T-helper 2 cell treated with Interferon-gamma antibody and Interleukin-4, amounts not matched to agents 5 μg/mL and 100 μg/mL, for 36 hours (primary cell): ENCODE results near the gene VWA8.
"Not testable (repeated sequence)": the region's sequence is repeated elsewhere in the genome, so short reads cannot be mapped to it uniquely, and the experiment has no call there.

ENCODE experiments used
- DNase-seq: peaks from one replicate; pipeline ENCODE4 v3.0.0; 2021; ENCODE audit warnings: low spot score
- H3K27ac Mint-ChIP-seq: one replicate; pipeline ENCODE4 v1.8.0; 2021; ENCODE audit warnings: mild to moderate bottlenecking, mixed read lengths
- H3K27me3 Mint-ChIP-seq: one replicate; pipeline ENCODE4 v1.8.0; 2021; ENCODE audit warnings: low read depth, mixed read lengths
- H3K36me3 Mint-ChIP-seq: one replicate; pipeline ENCODE4 v1.8.0; 2021; ENCODE audit warnings: low read depth, mixed read lengths
- H3K4me1 Mint-ChIP-seq: one replicate; pipeline ENCODE4 v1.8.0; 2021; ENCODE audit warnings: low read depth, mixed read lengths
- H3K4me3 Mint-ChIP-seq: one replicate; pipeline ENCODE4 v1.8.0; 2022; ENCODE audit warnings: mild to moderate bottlenecking, moderate library complexity, mixed read lengths
- H3K9me3 Mint-ChIP-seq: one replicate; pipeline ENCODE4 v1.8.0; 2021; ENCODE audit warnings: mixed read lengths

VWA8 gene

GRCh38 chr13:41812851-41813250, 148.1 kb downstream of the VWA8 start:
- H3K4me3 Mint-ChIP-seq, result no peak overlapping the region
- H3K27ac Mint-ChIP-seq, result no peak overlapping the region
- H3K36me3 Mint-ChIP-seq, result peaks cover 32% of the 10 kb centered on the region
- DNase-seq, result no peak
- H3K4me1 Mint-ChIP-seq, result peaks cover 7% of the 10 kb centered on the region
- H3K9me3 Mint-ChIP-seq, result no peaks in the 10 kb centered on the region
- no peaks in the 10 kb centered on the region for H3K27me3 Mint-ChIP-seq

- peaks cover 7% of the 10 kb centered on the region for H3K4me1 Mint-ChIP-seq
- no peaks in the 10 kb centered on the region for H3K27me3 Mint-ChIP-seq
- peaks cover 34% of the 10 kb centered on the region for H3K36me3 Mint-ChIP-seq
- DNase-seq, result no peak
- no peaks in the 10 kb centered on the region for H3K9me3 Mint-ChIP-seq
- H3K4me3 Mint-ChIP-seq, result no peak overlapping the region
- no peak overlapping the region for H3K27ac Mint-ChIP-seq
These were observed 148.7 kb downstream of the VWA8 start for GRCh38 chr13:41812237-41812636.

GRCh38 chr13:41811588-41812021, 149.3 kb downstream of the VWA8 start:
- Mint-ChIP-seq H3K9me3 (no peaks in the 10 kb centered on the region), H3K4me3 (no peak overlapping the region), H3K4me1 (peaks cover 7% of the 10 kb centered on the region), H3K27ac (no peak overlapping the region), H3K36me3 (peaks cover 36% of the 10 kb centered on the region), H3K27me3 (no peaks in the 10 kb centered on the region)
- DNase-seq, result no peak

- peaks cover 7% of the 10 kb centered on the region for H3K4me1 Mint-ChIP-seq
- peaks cover 40% of the 10 kb centered on the region for H3K36me3 Mint-ChIP-seq
- no peak overlapping the region for H3K27ac Mint-ChIP-seq
- DNase-seq, result no peak
- H3K9me3 Mint-ChIP-seq, result peaks cover 3% of the 10 kb centered on the region
- H3K27me3 Mint-ChIP-seq, result no peaks in the 10 kb centered on the region
- H3K4me3 Mint-ChIP-seq, result no peak overlapping the region
These were observed 150.9 kb downstream of the VWA8 start for GRCh38 chr13:41809962-41810361.

- H3K4me3 Mint-ChIP-seq, DNase-seq, H3K27ac Mint-ChIP-seq, H3K27me3 Mint-ChIP-seq, H3K4me1 Mint-ChIP-seq: not testable (repeated sequence)
- H3K9me3 Mint-ChIP-seq, result peaks cover 19% of the 10 kb centered on the region
- H3K36me3 Mint-ChIP-seq, result peaks cover 48% of the 10 kb centered on the region
These were observed 157.5 kb downstream of the VWA8 start for GRCh38 chr13:41803445-41803735.

- no peaks in the 10 kb centered on the region for H3K27me3 Mint-ChIP-seq
- peaks cover 45% of the 10 kb centered on the region for H3K36me3 Mint-ChIP-seq
- H3K4me1 Mint-ChIP-seq, result no peaks in the 10 kb centered on the region
- H3K4me3 Mint-ChIP-seq, result no peak overlapping the region
- H3K9me3 Mint-ChIP-seq, result peaks cover 19% of the 10 kb centered on the region
- no peak for DNase-seq
- no peak overlapping the region for H3K27ac Mint-ChIP-seq
These were observed 158.0 kb downstream of the VWA8 start for GRCh38 chr13:41802684-41803444.

- Mint-ChIP-seq H3K36me3 (peaks cover 41% of the 10 kb centered on the region), H3K4me1 (no peaks in the 10 kb centered on the region), H3K4me3 (no peak overlapping the region), H3K9me3 (peaks cover 19% of the 10 kb centered on the region), H3K27ac (no peak overlapping the region), H3K27me3 (no peaks in the 10 kb centered on the region)
- DNase-seq, result no peak
These were observed 158.7 kb downstream of the VWA8 start for GRCh38 chr13:41802043-41802683.

GRCh38 chr13:41791056-41791455, 169.9 kb downstream of the VWA8 start:
- Mint-ChIP-seq H3K27me3 (no peaks in the 10 kb centered on the region), H3K27ac (no peak overlapping the region), H3K4me3 (no peak overlapping the region), H3K9me3 (no peaks in the 10 kb centered on the region), H3K36me3 (peaks cover 4% of the 10 kb centered on the region), H3K4me1 (no peaks in the 10 kb centered on the region)
- no peak for DNase-seq

- H3K4me1 Mint-ChIP-seq, result peaks cover 2% of the 10 kb centered on the region
- no peak overlapping the region for H3K4me3 Mint-ChIP-seq
- H3K27me3 Mint-ChIP-seq, result no peaks in the 10 kb centered on the region
- H3K9me3 Mint-ChIP-seq, result no peaks in the 10 kb centered on the region
- no peaks in the 10 kb centered on the region for H3K36me3 Mint-ChIP-seq
- H3K27ac Mint-ChIP-seq, result no peak overlapping the region
- DNase-seq, result no peak
These were observed 172.4 kb downstream of the VWA8 start for GRCh38 chr13:41788552-41788951.

- Mint-ChIP-seq H3K9me3 (no peaks in the 10 kb centered on the region), H3K27me3 (no peaks in the 10 kb centered on the region), H3K27ac (no peak overlapping the region), H3K4me1 (peaks cover 2% of the 10 kb centered on the region), H3K4me3 (no peak overlapping the region), H3K36me3 (no peaks in the 10 kb centered on the region)
- no peak for DNase-seq
These were observed 175.3 kb downstream of the VWA8 start for GRCh38 chr13:41785402-41786172.

- no peaks in the 10 kb centered on the region for H3K27me3 Mint-ChIP-seq
- no peak overlapping the region for H3K4me3 Mint-ChIP-seq
These were observed 178.8 kb downstream of the VWA8 start for GRCh38 chr13:41782086-41782485.

GRCh38 chr13:41780715-41781706, 179.9 kb downstream of the VWA8 start:
- Mint-ChIP-seq H3K4me3 (no peak overlapping the region), H3K27me3 (no peaks in the 10 kb centered on the region), H3K36me3 (no peaks in the 10 kb centered on the region), H3K9me3 (no peaks in the 10 kb centered on the region), H3K27ac (no peak overlapping the region), H3K4me1 (peaks cover 2% of the 10 kb centered on the region)
- DNase-seq, result no peak

More at GRCh38 chr13:41782086-41782485, 178.8 kb downstream of the VWA8 start:
- Mint-ChIP-seq H3K36me3 (no peaks in the 10 kb centered on the region), H3K4me1 (peaks cover 2% of the 10 kb centered on the region), H3K9me3 (no peaks in the 10 kb centered on the region), H3K27ac (no peak overlapping the region)
- DNase-seq, result no peak

GRCh38 chr13:41775251-41775650, 185.7 kb downstream of the VWA8 start:
- no peaks in the 10 kb centered on the region for H3K27me3 Mint-ChIP-seq
- peaks cover 5% of the 10 kb centered on the region for H3K36me3 Mint-ChIP-seq
- H3K4me3 Mint-ChIP-seq, result no peak overlapping the region
- peaks cover 2% of the 10 kb centered on the region for H3K4me1 Mint-ChIP-seq
- no peak for DNase-seq
- no peak overlapping the region for H3K27ac Mint-ChIP-seq
- H3K9me3 Mint-ChIP-seq, result no peaks in the 10 kb centered on the region
